Measurements from ENCODE around the gene TBC1D9B.

GRCh38 chr5:179812997-179813607 lies 94.6 kb downstream of the TBC1D9B start:
- TF ChIP-seq CTCF (conservative IDR thresholded peaks at IDR 0.05 in 1 of 2, IDR thresholded peaks at IDR 0.05 in 1 of 2; ENCODE audit: low read depth in 1 of 2, low read length in 2 of 2) (no peak), EZH2 (IDR thresholded peaks at IDR 0.05; ENCODE audit: low read length, missing control alignments) (no peak)
